Fibroblast of villous mesenchyme (primary cell): Measurements from ENCODE around the gene WDR77. TPM values are rescaled to one million over a fixed set of nuclear protein-coding genes. Genes with fewer than 3 reads are reported as not detected.
A peak's percentile ranks its signal among the peaks of the same experiment; 100 is the strongest.

Experiments used
- DNase-seq: peaks from one replicate; pipeline ENCODE4 v3.0.0-alpha.2; 2010; ENCODE audit warnings: low read depth
- H3K4me3 ChIP-seq: 2 replicates; pipeline ENCODE4 v1.5.1; 2011; ENCODE audit warnings: low read depth, mild to moderate bottlenecking, low read length
- total RNA-seq: library from RNA; depleted of rRNA; stranded (reverse); fragments of >200 nt; gene quantifications from 2 replicates; pipeline ENCODE4 v1.2.3, GENCODE V29; 2012
- TF ChIP-seq, protein P1 (sequence below): IDR thresholded peaks from 2 replicates; pipeline ENCODE4 v1.5.1; 2012; ENCODE audit warnings: low read depth, mild to moderate bottlenecking, low read length; ENCODE audit not compliant: insufficient read depth

The WDR77 gene
- total RNA-seq, 1 donor = 59.2 TPM

- TF ChIP-seq, protein P1, sequence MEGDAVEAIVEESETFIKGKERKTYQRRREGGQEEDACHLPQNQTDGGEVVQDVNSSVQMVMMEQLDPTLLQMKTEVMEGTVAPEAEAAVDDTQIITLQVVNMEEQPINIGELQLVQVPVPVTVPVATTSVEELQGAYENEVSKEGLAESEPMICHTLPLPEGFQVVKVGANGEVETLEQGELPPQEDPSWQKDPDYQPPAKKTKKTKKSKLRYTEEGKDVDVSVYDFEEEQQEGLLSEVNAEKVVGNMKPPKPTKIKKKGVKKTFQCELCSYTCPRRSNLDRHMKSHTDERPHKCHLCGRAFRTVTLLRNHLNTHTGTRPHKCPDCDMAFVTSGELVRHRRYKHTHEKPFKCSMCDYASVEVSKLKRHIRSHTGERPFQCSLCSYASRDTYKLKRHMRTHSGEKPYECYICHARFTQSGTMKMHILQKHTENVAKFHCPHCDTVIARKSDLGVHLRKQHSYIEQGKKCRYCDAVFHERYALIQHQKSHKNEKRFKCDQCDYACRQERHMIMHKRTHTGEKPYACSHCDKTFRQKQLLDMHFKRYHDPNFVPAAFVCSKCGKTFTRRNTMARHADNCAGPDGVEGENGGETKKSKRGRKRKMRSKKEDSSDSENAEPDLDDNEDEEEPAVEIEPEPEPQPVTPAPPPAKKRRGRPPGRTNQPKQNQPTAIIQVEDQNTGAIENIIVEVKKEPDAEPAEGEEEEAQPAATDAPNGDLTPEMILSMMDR = no peak
- DNase-seq = peak; percentile 87
- H3K4me3 ChIP-seq = no peak overlapping the region
These were observed 14.1 kb upstream of the WDR77 start for GRCh38 chr1:111463029-111463683.

DNA sequence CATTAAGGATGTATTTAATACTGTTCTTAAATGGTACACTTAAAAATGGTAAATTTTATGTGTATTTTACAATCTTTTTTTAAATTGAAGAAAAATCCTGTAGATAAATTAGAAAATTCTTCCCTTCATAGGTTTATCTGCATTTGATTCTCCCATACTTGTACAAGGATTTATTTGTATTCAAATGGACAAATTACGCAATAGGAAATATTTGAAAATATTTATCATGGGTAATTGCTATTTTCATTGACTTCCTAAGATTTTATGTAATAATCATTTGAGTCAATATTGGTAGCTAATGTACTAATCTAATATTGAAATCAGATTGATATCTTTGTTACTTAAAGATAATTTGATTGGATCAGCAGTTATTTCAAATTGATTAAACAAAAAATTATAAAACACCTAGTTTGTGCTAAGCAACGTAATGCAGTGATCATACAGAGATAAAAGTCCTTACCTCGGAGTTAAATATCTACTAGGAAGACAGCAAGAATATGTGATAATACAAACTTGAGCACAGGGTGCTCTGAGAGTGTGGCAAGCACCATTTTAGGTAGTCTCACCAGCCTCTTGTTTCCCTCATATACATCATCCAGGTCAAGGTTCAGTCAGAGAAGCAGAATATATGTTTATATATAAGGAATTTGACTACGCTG, 13.4 kb upstream of the WDR77 start:
- no peak overlapping the region for H3K4me3 ChIP-seq
- TF ChIP-seq, protein P1 = no peak
- no peak for DNase-seq

GRCh38 chr1:111461765-111462164, 12.7 kb upstream of the WDR77 start:
- TF ChIP-seq, protein P1 = no peak
- DNase-seq = no peak
- no peak overlapping the region for H3K4me3 ChIP-seq

DNA sequence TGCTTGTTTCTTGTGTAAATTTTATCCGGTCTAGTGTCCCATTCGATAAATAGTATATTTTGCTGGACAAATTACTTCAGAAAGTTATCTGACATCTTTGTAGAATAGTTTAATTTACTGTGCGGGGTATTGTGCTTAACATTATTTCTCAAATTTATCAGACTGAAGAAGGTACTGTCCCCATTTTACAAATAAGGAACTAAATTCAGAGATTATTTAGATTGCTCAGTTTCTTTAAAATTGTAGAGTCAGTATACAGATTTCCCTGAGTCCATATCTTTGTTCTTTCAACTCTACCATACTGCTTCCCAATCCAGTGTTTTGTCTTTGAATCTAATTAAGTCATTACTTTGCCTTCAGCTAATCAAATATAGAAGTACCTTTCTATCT, 6.6 kb upstream of the WDR77 start:
- H3K4me3 ChIP-seq = no peak overlapping the region
- DNase-seq = no peak
- TF ChIP-seq, protein P1 = no peak

GRCh38 chr1:111454859-111455641, 6.0 kb upstream of the WDR77 start:
- DNase-seq = no peak
- TF ChIP-seq, protein P1 = no peak
- H3K4me3 ChIP-seq = no peak overlapping the region

DNA sequence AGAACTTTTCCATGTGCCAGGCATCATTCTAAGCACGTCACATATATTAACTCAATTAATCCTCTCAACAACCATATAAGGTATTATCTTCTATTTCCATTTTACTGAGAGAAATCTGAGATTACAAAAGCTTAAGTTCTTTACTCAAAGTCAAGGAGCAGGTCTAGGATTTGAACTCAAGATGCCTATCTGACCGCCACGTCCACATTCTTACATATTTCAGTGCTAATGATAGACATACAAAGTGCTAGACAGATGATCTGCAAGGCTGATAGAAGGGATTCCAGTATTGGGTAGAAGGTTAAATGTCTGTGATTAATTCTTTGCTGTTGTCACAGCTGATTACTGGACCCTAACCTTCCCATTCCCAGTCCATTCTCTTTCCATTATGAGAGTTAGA, 4.7 kb upstream of the WDR77 start:
- H3K4me3 ChIP-seq = no peak overlapping the region
- TF ChIP-seq, protein P1 = no peak
- DNase-seq = no peak
